KMS-11 (cell line): ENCODE measurements around the gene ZNF682.

ENCODE experiments used
- H2AFZ ChIP-seq: fragments of 200-600 bp; sonication (generic); 2 replicates; pipeline ENCODE4 v1.6.1; 2016; ENCODE audit warnings: antibody characterized with exemption, mixed run types, low read depth
- H3K27ac ChIP-seq: fragments of 200-600 bp; sonication (generic); 2 replicates; pipeline ENCODE4 v1.6.1; 2016; ENCODE audit warnings: mild to moderate bottlenecking, mixed run types
- H3K27me3 ChIP-seq: fragments of 200-600 bp; sonication (generic); 2 replicates; pipeline ENCODE4 v1.6.1; 2017; ENCODE audit warnings: mild to moderate bottlenecking, low read depth, mixed run types, moderate library complexity; ENCODE audit not compliant: insufficient read depth
- H3K36me3 ChIP-seq: fragments of 200-600 bp; sonication (generic); 2 replicates; pipeline ENCODE4 v1.6.1; 2017; ENCODE audit warnings: mild to moderate bottlenecking, mixed run types; ENCODE audit not compliant: insufficient read depth
- H3K4me1 ChIP-seq: fragments of 200-600 bp; sonication (generic); 2 replicates; pipeline ENCODE4 v1.6.1; 2016; ENCODE audit warnings: mild to moderate bottlenecking, low read depth, mixed run types; ENCODE audit not compliant: poor library complexity, severe bottlenecking
- H3K4me2 ChIP-seq: fragments of 200-600 bp; sonication (generic); 2 replicates; pipeline ENCODE4 v1.7.0; 2016; ENCODE audit warnings: mild to moderate bottlenecking, mixed run types
- H3K4me3 ChIP-seq: fragments of 200-600 bp; sonication (generic); IDR thresholded peaks from 2 replicates; pipeline ENCODE4 v1.6.1; 2017; ENCODE audit warnings: low read depth, low read length, mixed read lengths; ENCODE audit not compliant: insufficient read depth
- H3K79me2 ChIP-seq: fragments of 200-600 bp; sonication (generic); 2 replicates; pipeline ENCODE4 v1.6.1; 2016; ENCODE audit warnings: low read depth, mixed run types; ENCODE audit not compliant: insufficient read depth
- H3K9ac ChIP-seq: fragments of 200-600 bp; sonication (generic); 2 replicates; pipeline ENCODE4 v1.6.1; 2016; ENCODE audit warnings: mild to moderate bottlenecking, mixed run types
- H4K20me1 ChIP-seq: fragments of 200-600 bp; sonication (generic); 2 replicates; pipeline ENCODE4 v1.6.1; 2016; ENCODE audit warnings: mild to moderate bottlenecking, mixed run types; ENCODE audit not compliant: insufficient read depth
- CTCF ChIP-seq: fragments of 200-600 bp; sonication (generic); conservative IDR thresholded peaks from 2 replicates; pipeline ENCODE4 v1.6.1; 2017; ENCODE audit warnings: low read depth, mild to moderate bottlenecking, antibody characterized with exemption, low read length, moderate library complexity, mixed read lengths

Gene ZNF682

GRCh38 chr19:20044663-20045062 lies 5.4 kb upstream of the ZNF682 start:
- Histone ChIP-seq H3K4me1 (no peaks in the 10 kb centered on the region), H3K79me2 (no peaks in the 10 kb centered on the region), H3K36me3 (no peaks in the 10 kb centered on the region), H3K27ac (no peak overlapping the region), H3K9ac (no peak overlapping the region), H3K27me3 (no peaks in the 10 kb centered on the region), H4K20me1 (no peaks in the 10 kb centered on the region), H3K4me2 (no peak overlapping the region), H2AFZ (no peak overlapping the region), H3K4me3 (no peak overlapping the region)
- no peak for TF ChIP-seq CTCF

- H3K4me2 ChIP-seq = no peak overlapping the region
- TF ChIP-seq CTCF = no peak
- H2AFZ ChIP-seq = no peak overlapping the region
- H3K27ac ChIP-seq = no peak overlapping the region
- no peaks in the 10 kb centered on the region for H4K20me1 ChIP-seq
- H3K79me2 ChIP-seq = no peaks in the 10 kb centered on the region
- H3K36me3 ChIP-seq = no peaks in the 10 kb centered on the region
- no peak overlapping the region for H3K9ac ChIP-seq
- H3K4me1 ChIP-seq = no peaks in the 10 kb centered on the region
- H3K4me3 ChIP-seq = no peak overlapping the region
- H3K27me3 ChIP-seq = no peaks in the 10 kb centered on the region
Measured at GRCh38 chr19:20038358-20039202, 725 bp downstream of the ZNF682 start.

GRCh38 chr19:20035935-20036334 lies 3.4 kb downstream of the ZNF682 start:
- H3K27me3 ChIP-seq = no peaks in the 10 kb centered on the region
- no peaks in the 10 kb centered on the region for H3K79me2 ChIP-seq

GRCh38 chr19:20028611-20029010 lies 10.7 kb downstream of the ZNF682 start:
- no peak for TF ChIP-seq CTCF
- Histone ChIP-seq H3K79me2 (no peaks in the 10 kb centered on the region), H3K4me1 (no peaks in the 10 kb centered on the region), H3K27me3 (no peaks in the 10 kb centered on the region), H3K36me3 (no peaks in the 10 kb centered on the region), H3K27ac (no peak overlapping the region), H3K4me2 (no peak overlapping the region), H3K4me3 (no peak overlapping the region), H2AFZ (no peak overlapping the region), H3K9ac (no peak overlapping the region), H4K20me1 (no peaks in the 10 kb centered on the region)

More at GRCh38 chr19:20035935-20036334, 3.4 kb downstream of the ZNF682 start:
- H4K20me1 ChIP-seq = no peaks in the 10 kb centered on the region
- no peaks in the 10 kb centered on the region for H3K36me3 ChIP-seq
- H3K4me1 ChIP-seq = no peaks in the 10 kb centered on the region
- H3K9ac ChIP-seq = no peak overlapping the region
- H3K27ac ChIP-seq = no peak overlapping the region
- H2AFZ ChIP-seq = no peak overlapping the region
- TF ChIP-seq CTCF = no peak
- no peak overlapping the region for H3K4me2 ChIP-seq
- no peak overlapping the region for H3K4me3 ChIP-seq
